Tibial artery (tissue), 4 donors: Measurements from ENCODE around the gene APBB1.

Experiments
- DNase-seq, 2 donors: peaks; one replicate each; pipeline ENCODE4 v3.0.0-alpha.2; 2019
- H3K27ac ChIP-seq, 2 donors: fragments of 200-600 bp; sonication (generic) in 1 of 2; 1 replicate in 1 of 2; 2 replicates in 1 of 2; pipeline ENCODE4 v1.5.1; 2018 to 2019; ENCODE audit warnings: mild to moderate bottlenecking in 1 of 2
- H3K27me3 ChIP-seq, 2 donors: fragments of 200-600 bp; sonication (generic) in 1 of 2; one replicate each; pipeline versions ENCODE4 v1.5.1 to v1.6.0; 2016 to 2019
- H3K36me3 ChIP-seq, 3 donors: fragments of 200-600 bp; sonication (generic) in 2 of 3; one replicate each; pipeline ENCODE4 v1.5.1; 2016 to 2019; ENCODE audit warnings: mild to moderate bottlenecking in 2 of 3
- H3K4me1 ChIP-seq, 4 donors: fragments of 200-600 bp; sonication (generic) in 2 of 4; 1 replicate in 3 of 4; 2 replicates in 1 of 4; pipeline ENCODE4 v1.5.1; 2016 to 2019
- H3K4me3 ChIP-seq, 2 donors: fragments of 200-600 bp; sonication (generic) in 1 of 2; 1 replicate in 1 of 2; 2 replicates in 1 of 2; pipeline ENCODE4 v1.5.1; 2018 to 2019; ENCODE audit warnings: mild to moderate bottlenecking in 2 of 2
- H3K9me3 ChIP-seq, 3 donors: fragments of 200-600 bp; sonication (generic) in 1 of 3; one replicate each; pipeline ENCODE4 v1.5.1; 2016 to 2019
- intact Hi-C: fragments of 100-400 bp; cut with DNase I; formaldehyde crosslinking; loops from one replicate; pipeline ENCODE4 v1.15.0; 2023; ENCODE audit warnings: low total_unique reads
- TF ChIP-seq, protein P1 (sequence below), 2 experiments: fragments of 200-600 bp in 1 of 2; fragments of 450-650 bp in 1 of 2; IDR thresholded peaks; one replicate each; pipeline ENCODE4 v1.5.1; 2017 to 2019; ENCODE audit warnings: antibody characterized with exemption in 2 of 2, mild to moderate bottlenecking in 1 of 2, moderate library complexity in 1 of 2

Gene APBB1

DNA sequence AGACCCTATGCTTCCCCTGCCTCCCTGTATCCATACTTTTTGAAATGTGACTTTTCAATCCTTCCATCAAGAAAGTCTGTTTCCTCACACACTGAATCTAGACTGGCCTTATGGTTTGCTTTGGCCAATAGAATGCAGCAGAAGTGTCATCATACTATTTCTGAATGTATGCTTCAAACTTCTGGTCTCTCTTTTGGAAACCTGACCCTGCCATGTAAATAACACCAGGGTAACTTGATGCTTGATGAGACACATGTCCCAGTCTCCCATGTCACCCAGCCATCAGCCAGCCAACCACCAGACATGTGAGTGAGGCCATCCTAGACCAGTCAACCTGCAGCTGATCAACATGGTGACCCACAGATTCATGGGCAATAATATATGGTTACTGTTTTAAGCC lies 68.9 kb downstream of the APBB1 start:
- H3K9me3 ChIP-seq: no peaks in the 10 kb centered on the region
- intact Hi-C loops: no loop called here
- no peaks in the 10 kb centered on the region for H3K4me1 ChIP-seq
- TF ChIP-seq, protein P1, sequence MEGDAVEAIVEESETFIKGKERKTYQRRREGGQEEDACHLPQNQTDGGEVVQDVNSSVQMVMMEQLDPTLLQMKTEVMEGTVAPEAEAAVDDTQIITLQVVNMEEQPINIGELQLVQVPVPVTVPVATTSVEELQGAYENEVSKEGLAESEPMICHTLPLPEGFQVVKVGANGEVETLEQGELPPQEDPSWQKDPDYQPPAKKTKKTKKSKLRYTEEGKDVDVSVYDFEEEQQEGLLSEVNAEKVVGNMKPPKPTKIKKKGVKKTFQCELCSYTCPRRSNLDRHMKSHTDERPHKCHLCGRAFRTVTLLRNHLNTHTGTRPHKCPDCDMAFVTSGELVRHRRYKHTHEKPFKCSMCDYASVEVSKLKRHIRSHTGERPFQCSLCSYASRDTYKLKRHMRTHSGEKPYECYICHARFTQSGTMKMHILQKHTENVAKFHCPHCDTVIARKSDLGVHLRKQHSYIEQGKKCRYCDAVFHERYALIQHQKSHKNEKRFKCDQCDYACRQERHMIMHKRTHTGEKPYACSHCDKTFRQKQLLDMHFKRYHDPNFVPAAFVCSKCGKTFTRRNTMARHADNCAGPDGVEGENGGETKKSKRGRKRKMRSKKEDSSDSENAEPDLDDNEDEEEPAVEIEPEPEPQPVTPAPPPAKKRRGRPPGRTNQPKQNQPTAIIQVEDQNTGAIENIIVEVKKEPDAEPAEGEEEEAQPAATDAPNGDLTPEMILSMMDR (IDR thresholded peaks at IDR 0.05): no peak
- H3K4me3 ChIP-seq: no peak overlapping the region
- no peak overlapping the region for H3K27ac ChIP-seq
- no peak for DNase-seq
- H3K27me3 ChIP-seq: no peaks in the 10 kb centered on the region
- no peaks in the 10 kb centered on the region for H3K36me3 ChIP-seq

DNA sequence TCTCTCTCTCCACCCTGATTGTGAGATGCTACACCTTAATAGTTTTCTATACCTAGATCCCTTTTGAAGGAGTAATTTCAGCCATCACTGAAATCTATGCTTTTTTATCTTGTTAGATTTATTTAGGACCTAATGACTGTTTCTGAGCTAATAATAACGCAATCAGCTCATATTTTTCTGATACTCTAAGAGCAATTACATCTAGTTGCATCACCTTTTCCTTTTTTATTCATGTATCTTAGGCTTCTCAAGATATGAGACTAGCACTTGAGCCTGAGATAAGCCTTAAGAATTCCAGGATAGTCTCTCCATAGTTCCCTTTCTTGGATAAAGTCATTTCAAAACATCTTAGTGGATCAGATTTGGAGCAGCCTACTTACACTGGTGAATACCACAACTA lies 73.5 kb downstream of the APBB1 start:
- H3K36me3 ChIP-seq: no peaks in the 10 kb centered on the region
- no peaks in the 10 kb centered on the region for H3K4me1 ChIP-seq
- H3K9me3 ChIP-seq: no peaks in the 10 kb centered on the region
- no peak for DNase-seq
- H3K4me3 ChIP-seq: no peak overlapping the region
- H3K27ac ChIP-seq: no peak overlapping the region
- TF ChIP-seq, protein P1 (IDR thresholded peaks at IDR 0.05): no peak
- intact Hi-C loops: no loop called here
- no peaks in the 10 kb centered on the region for H3K27me3 ChIP-seq
